Prostate gland (tissue), 2 donors: Measurements from ENCODE around the gene RGS7.

Experiments
- POLR2A ChIP-seq: fragments of 450-650 bp; IDR thresholded peaks from one replicate; pipeline ENCODE4 v1.6.1; 2016; ENCODE audit warnings: antibody characterized with exemption, mild to moderate bottlenecking
- POLR2AphosphoS5 ChIP-seq: sonication (generic); formaldehyde crosslinking; IDR thresholded peaks from one replicate; pipeline ENCODE4 v1.6.1; 2017; ENCODE audit warnings: antibody characterized with exemption
- TF ChIP-seq, protein P1 (sequence below), 4 experiments: fragments of 200-600 bp in 2 of 4; fragments of 450-650 bp in 2 of 4; sonication (generic) in 2 of 4; IDR thresholded peaks; 1 replicate in 3 of 4; 2 replicates in 1 of 4; pipeline ENCODE4 v1.5.1; 2016 to 2019; ENCODE audit warnings: antibody characterized with exemption in 4 of 4, mild to moderate bottlenecking in 2 of 4, moderate library complexity in 2 of 4

DNA sequence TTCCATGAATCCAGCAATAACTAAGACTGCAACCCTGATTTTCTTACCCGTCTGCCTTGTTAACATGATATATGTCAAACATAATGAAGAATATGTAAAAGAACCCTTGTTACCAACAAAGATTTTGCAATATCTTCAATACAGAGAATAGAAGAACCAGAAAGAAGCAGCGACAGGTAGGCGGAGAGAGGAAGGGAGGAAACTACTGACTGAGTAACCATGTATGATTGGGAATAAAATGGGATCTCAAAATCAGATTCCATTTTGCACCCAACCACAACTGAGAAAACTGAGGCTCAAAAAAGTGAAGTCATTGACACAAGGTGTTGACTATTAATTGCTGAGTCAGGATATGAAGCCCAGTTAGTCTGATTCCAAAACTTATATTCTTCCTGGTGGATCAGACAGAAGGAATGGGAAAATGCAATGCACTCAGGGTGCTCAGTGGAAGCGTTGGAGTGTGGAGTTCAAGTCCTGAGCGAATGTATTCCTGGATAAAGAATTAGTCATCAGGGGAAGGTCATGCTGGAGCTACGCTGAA lies 451.7 kb downstream of the RGS7 start:
- TF ChIP-seq, protein P1, sequence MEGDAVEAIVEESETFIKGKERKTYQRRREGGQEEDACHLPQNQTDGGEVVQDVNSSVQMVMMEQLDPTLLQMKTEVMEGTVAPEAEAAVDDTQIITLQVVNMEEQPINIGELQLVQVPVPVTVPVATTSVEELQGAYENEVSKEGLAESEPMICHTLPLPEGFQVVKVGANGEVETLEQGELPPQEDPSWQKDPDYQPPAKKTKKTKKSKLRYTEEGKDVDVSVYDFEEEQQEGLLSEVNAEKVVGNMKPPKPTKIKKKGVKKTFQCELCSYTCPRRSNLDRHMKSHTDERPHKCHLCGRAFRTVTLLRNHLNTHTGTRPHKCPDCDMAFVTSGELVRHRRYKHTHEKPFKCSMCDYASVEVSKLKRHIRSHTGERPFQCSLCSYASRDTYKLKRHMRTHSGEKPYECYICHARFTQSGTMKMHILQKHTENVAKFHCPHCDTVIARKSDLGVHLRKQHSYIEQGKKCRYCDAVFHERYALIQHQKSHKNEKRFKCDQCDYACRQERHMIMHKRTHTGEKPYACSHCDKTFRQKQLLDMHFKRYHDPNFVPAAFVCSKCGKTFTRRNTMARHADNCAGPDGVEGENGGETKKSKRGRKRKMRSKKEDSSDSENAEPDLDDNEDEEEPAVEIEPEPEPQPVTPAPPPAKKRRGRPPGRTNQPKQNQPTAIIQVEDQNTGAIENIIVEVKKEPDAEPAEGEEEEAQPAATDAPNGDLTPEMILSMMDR (IDR thresholded peaks at IDR 0.05), result no peak
- no peak for TF ChIP-seq POLR2A
- TF ChIP-seq POLR2AphosphoS5, result no peak
